ENCODE data around the gene UNC93A. TPM values are rescaled to one million over a fixed set of nuclear protein-coding genes. Genes with fewer than 3 reads are reported as not detected.

The UNC93A gene
- total RNA-seq, 2 experiments from 2014 or later: not detected

DNA sequence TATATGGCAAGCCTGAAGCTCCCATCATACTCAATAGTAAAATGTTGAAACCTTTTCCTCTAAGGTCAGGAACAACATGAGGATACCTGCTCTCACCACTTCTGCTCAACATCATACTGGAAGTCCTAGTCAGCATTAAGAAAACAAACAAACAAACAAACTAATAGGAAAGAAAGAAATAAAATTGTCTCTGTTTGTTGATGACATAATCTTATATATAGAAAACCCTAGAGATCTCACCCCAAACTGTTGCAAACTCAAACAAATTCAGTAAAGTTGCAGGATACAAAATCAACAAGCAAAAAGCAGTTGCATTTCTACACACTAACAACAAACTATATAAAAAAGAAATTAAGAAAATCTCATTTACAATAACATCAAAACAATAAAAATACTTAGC, 54.2 kb downstream of the UNC93A start:
- Histone ChIP-seq H3K36me3 (ENCODE audit: insufficient read depth, low read length) (no peaks in the 10 kb centered on the region), H4K20me1 (ENCODE audit: insufficient read depth, low read length) (no peaks in the 10 kb centered on the region), H2AFZ (ENCODE audit: low read length) (no peak overlapping the region), H3K4me1 (ENCODE audit: insufficient read depth, low read length, poor library complexity, severe bottlenecking) (no peaks in the 10 kb centered on the region), H3K4me3 (ENCODE audit: low read depth, low read length, poor library complexity, severe bottlenecking) (no peak overlapping the region), H3K9me3 (ENCODE audit: low read length) (no peaks in the 10 kb centered on the region), H3K4me2 (ENCODE audit: low read length) (no peak overlapping the region), H3K27ac (ENCODE audit: low read depth, low read length, poor library complexity, severe bottlenecking) (no peak overlapping the region), H3K79me2 (ENCODE audit: insufficient read depth, low read depth, low read length) (no peaks in the 10 kb centered on the region), H3K9me2 (ENCODE audit: insufficient read depth, low read length) (no peaks in the 10 kb centered on the region)
- no peak for DNase-seq (ENCODE audit: low spot score)
- intact Hi-C loops (cut with micrococcal nuclease; ENCODE audit: unreplicated experiment): no loop called here
- POLR2A ChIA-PET: no interaction called here
- no TSS peak for BruUV-seq (replicated peaks)
- TF ChIP-seq, protein P1, sequence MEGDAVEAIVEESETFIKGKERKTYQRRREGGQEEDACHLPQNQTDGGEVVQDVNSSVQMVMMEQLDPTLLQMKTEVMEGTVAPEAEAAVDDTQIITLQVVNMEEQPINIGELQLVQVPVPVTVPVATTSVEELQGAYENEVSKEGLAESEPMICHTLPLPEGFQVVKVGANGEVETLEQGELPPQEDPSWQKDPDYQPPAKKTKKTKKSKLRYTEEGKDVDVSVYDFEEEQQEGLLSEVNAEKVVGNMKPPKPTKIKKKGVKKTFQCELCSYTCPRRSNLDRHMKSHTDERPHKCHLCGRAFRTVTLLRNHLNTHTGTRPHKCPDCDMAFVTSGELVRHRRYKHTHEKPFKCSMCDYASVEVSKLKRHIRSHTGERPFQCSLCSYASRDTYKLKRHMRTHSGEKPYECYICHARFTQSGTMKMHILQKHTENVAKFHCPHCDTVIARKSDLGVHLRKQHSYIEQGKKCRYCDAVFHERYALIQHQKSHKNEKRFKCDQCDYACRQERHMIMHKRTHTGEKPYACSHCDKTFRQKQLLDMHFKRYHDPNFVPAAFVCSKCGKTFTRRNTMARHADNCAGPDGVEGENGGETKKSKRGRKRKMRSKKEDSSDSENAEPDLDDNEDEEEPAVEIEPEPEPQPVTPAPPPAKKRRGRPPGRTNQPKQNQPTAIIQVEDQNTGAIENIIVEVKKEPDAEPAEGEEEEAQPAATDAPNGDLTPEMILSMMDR (conservative IDR thresholded peaks at IDR 0.05; ENCODE audit: low read length): no peak
- TF ChIP-seq EZH2phosphoT487 (IDR thresholded peaks at IDR 0.05; ENCODE audit: borderline replicate concordance, low read depth, low read length): no peak
- CTCF ChIA-PET (ENCODE audit: unreplicated experiment): no interaction called here

DNA sequence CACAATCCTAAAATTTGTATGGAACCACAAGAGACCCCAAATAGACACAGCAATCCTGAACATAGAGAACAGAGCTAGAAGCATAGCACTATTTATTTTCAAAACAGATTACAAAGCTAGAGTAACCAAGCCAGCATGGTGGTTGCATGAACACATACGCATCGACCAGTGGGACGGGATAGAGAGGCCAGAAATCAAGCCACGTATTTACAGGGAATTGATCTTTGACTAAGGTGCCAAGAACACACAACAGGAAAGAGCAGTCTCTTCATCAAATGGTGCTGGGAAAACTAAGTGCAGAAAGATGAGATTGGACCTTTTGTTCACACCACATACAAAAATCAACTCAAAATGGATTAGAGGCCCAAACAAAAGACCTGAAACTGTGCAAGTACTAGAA, 54.8 kb downstream of the UNC93A start:
- Histone ChIP-seq H3K4me1 (ENCODE audit: insufficient read depth, low read length, poor library complexity, severe bottlenecking) (no peaks in the 10 kb centered on the region), H2AFZ (ENCODE audit: low read length) (no peak overlapping the region), H3K36me3 (ENCODE audit: insufficient read depth, low read length) (no peaks in the 10 kb centered on the region), H3K9me2 (ENCODE audit: insufficient read depth, low read length) (no peaks in the 10 kb centered on the region), H3K27ac (ENCODE audit: low read depth, low read length, poor library complexity, severe bottlenecking) (no peak overlapping the region), H3K4me2 (ENCODE audit: low read length) (no peak overlapping the region), H3K4me3 (ENCODE audit: low read depth, low read length, poor library complexity, severe bottlenecking) (no peak overlapping the region), H3K9me3 (ENCODE audit: low read length) (no peaks in the 10 kb centered on the region), H4K20me1 (ENCODE audit: insufficient read depth, low read length) (no peaks in the 10 kb centered on the region), H3K79me2 (ENCODE audit: insufficient read depth, low read depth, low read length) (no peaks in the 10 kb centered on the region)
- DNase-seq (ENCODE audit: low spot score): no peak
- TF ChIP-seq, protein P1 (conservative IDR thresholded peaks at IDR 0.05; ENCODE audit: low read length): no peak
- TF ChIP-seq EZH2phosphoT487 (IDR thresholded peaks at IDR 0.05; ENCODE audit: borderline replicate concordance, low read depth, low read length): no peak
- BruUV-seq (replicated peaks): no TSS peak
- ChIA-PET CTCF (ENCODE audit: unreplicated experiment) (no interaction called here), POLR2A (no interaction called here)
- intact Hi-C loops (cut with micrococcal nuclease; ENCODE audit: unreplicated experiment): no loop called here

DNA sequence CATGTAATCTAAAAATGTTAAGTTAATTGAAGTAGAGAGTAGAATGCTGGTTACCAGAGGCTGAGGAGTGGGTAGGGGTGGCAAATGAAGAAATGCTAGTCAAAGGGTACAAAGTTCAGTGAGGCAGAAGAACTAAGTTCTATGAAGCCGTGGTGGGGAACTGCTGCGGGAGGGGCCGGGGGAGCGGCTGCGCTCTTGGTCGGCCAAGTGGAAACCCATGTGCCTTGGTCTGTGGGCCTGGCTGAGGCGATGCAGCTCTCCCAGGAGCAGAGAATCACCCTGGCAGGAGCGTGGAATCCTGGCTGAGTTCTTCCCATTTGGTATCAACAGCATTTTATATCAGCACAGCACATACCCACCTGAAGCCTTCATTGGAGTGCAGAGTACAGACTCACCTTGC, 56.1 kb downstream of the UNC93A start:
- TF ChIP-seq EZH2phosphoT487 (IDR thresholded peaks at IDR 0.05; ENCODE audit: borderline replicate concordance, low read depth, low read length): no peak
- TF ChIP-seq, protein P1 (conservative IDR thresholded peaks at IDR 0.05; ENCODE audit: low read length): no peak
- POLR2A ChIA-PET: no interaction called here

More for the DNA sequence above, 56.1 kb downstream of the UNC93A start:
- BruUV-seq (replicated peaks): no TSS peak
- DNase-seq (ENCODE audit: low spot score): no peak
- no peak overlapping the region for H3K27ac ChIP-seq (ENCODE audit: low read depth, low read length, poor library complexity, severe bottlenecking)
- no peak overlapping the region for H3K4me3 ChIP-seq (ENCODE audit: low read depth, low read length, poor library complexity, severe bottlenecking)
- H4K20me1 ChIP-seq (ENCODE audit: insufficient read depth, low read length): no peaks in the 10 kb centered on the region
- H3K9me3 ChIP-seq (ENCODE audit: low read length): no peaks in the 10 kb centered on the region
- CTCF ChIA-PET (ENCODE audit: unreplicated experiment): no interaction called here
- no peak overlapping the region for H3K4me2 ChIP-seq (ENCODE audit: low read length)
- no peaks in the 10 kb centered on the region for H3K79me2 ChIP-seq (ENCODE audit: insufficient read depth, low read depth, low read length)
- H2AFZ ChIP-seq (ENCODE audit: low read length): no peak overlapping the region
- intact Hi-C loops (cut with micrococcal nuclease; ENCODE audit: unreplicated experiment): no loop called here
- H3K36me3 ChIP-seq (ENCODE audit: insufficient read depth, low read length): no peaks in the 10 kb centered on the region
- no peaks in the 10 kb centered on the region for H3K9me2 ChIP-seq (ENCODE audit: insufficient read depth, low read length)
- H3K4me1 ChIP-seq (ENCODE audit: insufficient read depth, low read length, poor library complexity, severe bottlenecking): no peaks in the 10 kb centered on the region
